ENCODE measurements around the gene LGALS12.
"Not testable (repeated sequence)": the region's sequence is repeated elsewhere in the genome, so short reads cannot be mapped to it uniquely, and the experiment has no call there.

The LGALS12 gene

GRCh38 chr11:63530021-63530420 is 24.1 kb downstream of the LGALS12 start:
- Histone ChIP-seq H3K27ac (no peak overlapping the region), H3K4me3 (ENCODE audit: low read depth, low read length) (no peak overlapping the region), H3K36me3 (replicated peaks) (no peaks in the 10 kb centered on the region), H3K27me3 (replicated peaks) (no peaks in the 10 kb centered on the region)
- in situ Hi-C loops (cut with HindIII; ENCODE audit: low pct_ligation_motif_present, low sequenced_read_pairs): no loop called here
- TF ChIP-seq, protein P1, sequence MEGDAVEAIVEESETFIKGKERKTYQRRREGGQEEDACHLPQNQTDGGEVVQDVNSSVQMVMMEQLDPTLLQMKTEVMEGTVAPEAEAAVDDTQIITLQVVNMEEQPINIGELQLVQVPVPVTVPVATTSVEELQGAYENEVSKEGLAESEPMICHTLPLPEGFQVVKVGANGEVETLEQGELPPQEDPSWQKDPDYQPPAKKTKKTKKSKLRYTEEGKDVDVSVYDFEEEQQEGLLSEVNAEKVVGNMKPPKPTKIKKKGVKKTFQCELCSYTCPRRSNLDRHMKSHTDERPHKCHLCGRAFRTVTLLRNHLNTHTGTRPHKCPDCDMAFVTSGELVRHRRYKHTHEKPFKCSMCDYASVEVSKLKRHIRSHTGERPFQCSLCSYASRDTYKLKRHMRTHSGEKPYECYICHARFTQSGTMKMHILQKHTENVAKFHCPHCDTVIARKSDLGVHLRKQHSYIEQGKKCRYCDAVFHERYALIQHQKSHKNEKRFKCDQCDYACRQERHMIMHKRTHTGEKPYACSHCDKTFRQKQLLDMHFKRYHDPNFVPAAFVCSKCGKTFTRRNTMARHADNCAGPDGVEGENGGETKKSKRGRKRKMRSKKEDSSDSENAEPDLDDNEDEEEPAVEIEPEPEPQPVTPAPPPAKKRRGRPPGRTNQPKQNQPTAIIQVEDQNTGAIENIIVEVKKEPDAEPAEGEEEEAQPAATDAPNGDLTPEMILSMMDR (IDR thresholded peaks at IDR 0.05; ENCODE audit: low read depth, low read length, missing control alignments): no peak
- DNase-seq: no peak

GRCh38 chr11:63531074-63531792 is 25.3 kb downstream of the LGALS12 start:
- peak; percentile 95 for DNase-seq
- H3K36me3 ChIP-seq (replicated peaks); H3K27me3 ChIP-seq (replicated peaks); in situ Hi-C loops (cut with HindIII; ENCODE audit: low pct_ligation_motif_present, low sequenced_read_pairs); H3K4me3 ChIP-seq (ENCODE audit: low read depth, low read length): not testable (repeated sequence)
- peak overlapping the region; percentile 45 for H3K27ac ChIP-seq

- no peak for DNase-seq
- H3K27ac ChIP-seq: peak overlapping the region; percentile 45
- no peak overlapping the region for H3K4me3 ChIP-seq (ENCODE audit: low read depth, low read length)
- in situ Hi-C loops (cut with HindIII; ENCODE audit: low pct_ligation_motif_present, low sequenced_read_pairs): no loop called here
- no peaks in the 10 kb centered on the region for H3K27me3 ChIP-seq (replicated peaks)
- TF ChIP-seq, protein P1 (IDR thresholded peaks at IDR 0.05; ENCODE audit: low read depth, low read length, missing control alignments): no peak
- no peaks in the 10 kb centered on the region for H3K36me3 ChIP-seq (replicated peaks)
Observed at GRCh38 chr11:63532117-63532516, 26.2 kb downstream of the LGALS12 start.

DNA sequence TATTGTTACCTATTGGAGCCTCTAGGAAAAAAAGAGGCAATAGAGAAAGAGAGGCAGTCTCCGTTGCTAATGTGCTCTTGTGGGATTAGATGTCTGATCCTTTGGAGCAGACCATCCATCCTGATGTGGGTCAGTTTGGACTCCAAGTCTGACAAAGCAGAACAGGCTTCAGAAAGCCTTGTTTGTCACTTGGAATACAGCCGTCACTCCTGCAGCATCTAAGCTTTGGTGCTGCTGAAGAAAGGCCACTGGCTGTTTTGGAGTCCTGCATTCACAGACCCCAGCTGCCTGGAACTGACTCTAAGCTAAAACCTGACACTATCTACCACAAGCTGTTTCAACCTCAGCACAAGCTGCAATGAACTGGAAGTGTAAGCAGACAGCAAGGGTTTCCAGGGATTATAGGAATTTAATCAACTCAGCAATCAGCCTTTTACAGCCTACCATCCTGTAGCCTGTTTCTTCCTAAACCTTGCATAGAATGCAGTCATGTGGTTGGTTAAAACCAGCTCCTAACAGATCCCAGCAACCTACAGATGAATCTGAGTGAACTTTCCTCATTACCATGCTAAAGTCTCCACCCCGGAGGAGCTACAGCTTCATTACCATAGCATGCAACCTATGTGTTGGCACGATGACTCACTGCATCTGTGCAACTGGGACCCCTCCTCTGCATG is 27.1 kb downstream of the LGALS12 start:
- Histone ChIP-seq H3K36me3 (replicated peaks) (no peaks in the 10 kb centered on the region), H3K4me3 (ENCODE audit: low read depth, low read length) (no peak overlapping the region), H3K27me3 (replicated peaks) (no peaks in the 10 kb centered on the region), H3K27ac (no peak overlapping the region)
- no peak for DNase-seq
- TF ChIP-seq, protein P1 (IDR thresholded peaks at IDR 0.05; ENCODE audit: low read depth, low read length, missing control alignments): no peak
- in situ Hi-C loops (cut with HindIII; ENCODE audit: low pct_ligation_motif_present, low sequenced_read_pairs): no loop called here

- Histone ChIP-seq H3K27me3 (replicated peaks) (no peaks in the 10 kb centered on the region), H3K36me3 (replicated peaks) (no peaks in the 10 kb centered on the region), H3K4me3 (ENCODE audit: low read depth, low read length) (no peak overlapping the region), H3K27ac (no peak overlapping the region)
- in situ Hi-C loops (cut with HindIII; ENCODE audit: low pct_ligation_motif_present, low sequenced_read_pairs): no loop called here
- no peak for DNase-seq
- TF ChIP-seq, protein P1 (IDR thresholded peaks at IDR 0.05; ENCODE audit: low read depth, low read length, missing control alignments): no peak
Observed at GRCh38 chr11:63534076-63534475, 28.2 kb downstream of the LGALS12 start.

DNA sequence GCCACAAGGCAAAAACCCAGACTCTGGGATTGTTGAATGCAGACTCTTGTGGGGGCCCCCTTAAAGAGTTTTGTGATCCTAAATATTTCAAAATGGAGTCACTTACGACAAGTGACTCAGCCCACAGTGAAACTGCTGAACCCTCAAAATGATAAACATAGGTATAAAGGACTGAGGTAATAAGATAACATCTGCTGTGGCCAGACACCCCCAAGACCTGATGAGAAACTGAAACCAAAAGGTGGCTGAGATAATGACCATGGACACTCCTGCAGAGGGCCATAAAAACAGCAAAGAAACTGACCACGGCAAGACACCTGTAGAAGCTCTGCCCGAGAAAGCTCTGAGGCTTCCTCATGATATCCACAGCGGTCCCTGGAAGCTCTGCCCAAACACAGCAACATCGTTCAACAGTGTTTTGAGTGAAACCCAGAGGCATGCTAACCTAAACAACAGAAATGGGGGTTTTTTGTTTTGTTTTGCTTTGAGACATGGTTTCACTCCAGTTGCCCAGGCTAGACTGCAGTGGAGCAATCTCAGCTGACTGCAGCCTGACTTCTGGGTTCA is 29.1 kb downstream of the LGALS12 start:
- H3K27ac ChIP-seq: no peak overlapping the region
- H3K36me3 ChIP-seq (replicated peaks): no peaks in the 10 kb centered on the region
- in situ Hi-C loops (cut with HindIII; ENCODE audit: low pct_ligation_motif_present, low sequenced_read_pairs): no loop called here
- H3K27me3 ChIP-seq (replicated peaks): no peaks in the 10 kb centered on the region
- no peak overlapping the region for H3K4me3 ChIP-seq (ENCODE audit: low read depth, low read length)
- TF ChIP-seq, protein P1 (IDR thresholded peaks at IDR 0.05; ENCODE audit: low read depth, low read length, missing control alignments): no peak
- DNase-seq: no peak

Measured in brain microvascular endothelial cell (primary cell).